ENCODE measurements around the gene PREB. TPM values are rescaled to one million over a fixed set of nuclear protein-coding genes. Genes with fewer than 3 reads are reported as not detected.

PREB gene
- total RNA-seq, 2 donors from 2014 or later: 42.7 to 72.1 TPM

GRCh38 chr2:27135478-27135955 is 1.1 kb upstream of the PREB start:
- intact Hi-C loops (cut with DNase I): no loop called here
- Histone ChIP-seq H3K27me3 (no peaks in the 10 kb centered on the region), H3K27ac (no peak overlapping the region), H3K9me3 (no peaks in the 10 kb centered on the region), H3K36me3 (no peaks in the 10 kb centered on the region), H3K4me3 (no peak overlapping the region), H3K9ac (ENCODE audit: low read depth in 2 of 2, low read length in 2 of 2) (no peak overlapping the region), H3K4me1 (no peaks in the 10 kb centered on the region)
- DNase-seq: no peak
- no peak for TF ChIP-seq CTCF (IDR thresholded peaks at IDR 0.05)

DNA sequence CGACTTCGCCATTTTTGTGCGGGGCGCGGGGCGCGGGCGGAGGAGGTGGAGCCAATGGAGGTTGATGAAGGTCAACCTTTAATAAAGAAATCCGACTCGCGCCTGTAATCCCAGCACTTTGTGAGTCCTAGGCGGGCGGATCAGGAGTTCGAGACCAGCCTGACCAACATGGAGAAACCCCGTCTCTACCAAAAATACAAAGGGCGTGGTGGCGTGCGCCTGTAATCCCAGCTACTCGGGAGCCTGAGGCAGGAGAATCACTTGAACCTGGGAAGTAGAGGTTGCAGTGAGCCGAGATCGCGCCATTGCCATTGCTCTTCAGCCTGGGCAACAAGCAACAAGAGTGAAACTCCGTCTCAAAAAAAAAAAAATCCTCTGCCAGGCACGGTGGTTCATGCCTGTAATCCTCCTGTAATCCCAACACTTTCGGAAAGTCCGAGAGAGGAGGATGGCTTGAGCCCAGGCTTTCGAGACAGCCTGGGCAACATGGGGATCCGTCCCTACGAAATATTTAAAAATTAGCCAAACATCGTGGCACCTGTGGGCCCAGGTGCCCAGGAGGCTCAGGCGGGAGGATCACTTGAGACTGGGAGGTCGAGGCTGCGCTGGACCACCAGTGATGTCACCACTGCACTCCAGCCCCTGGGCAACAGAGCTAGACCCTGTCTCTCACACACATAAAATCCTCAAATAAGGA is 493 bp upstream of the PREB start:
- H3K36me3 ChIP-seq: no peaks in the 10 kb centered on the region
- DNase-seq: no peak
- intact Hi-C loops (cut with DNase I): no loop called here
- H3K4me3 ChIP-seq: peak overlapping the region; percentile 94
- H3K27me3 ChIP-seq: no peaks in the 10 kb centered on the region
- H3K4me1 ChIP-seq: no peaks in the 10 kb centered on the region
- no peak overlapping the region for H3K27ac ChIP-seq
- H3K9me3 ChIP-seq: no peaks in the 10 kb centered on the region
- no peak overlapping the region for H3K9ac ChIP-seq (ENCODE audit: low read depth in 2 of 2, low read length in 2 of 2)
- no peak for TF ChIP-seq CTCF (IDR thresholded peaks at IDR 0.05)

- peak overlapping the region; percentile 91 to 99 for H3K9ac ChIP-seq (ENCODE audit: low read depth in 2 of 2, low read length in 2 of 2)
- no peaks in the 10 kb centered on the region for H3K27me3 ChIP-seq
- no peaks in the 10 kb centered on the region for H3K36me3 ChIP-seq
- no peak for TF ChIP-seq CTCF (IDR thresholded peaks at IDR 0.05)
- H3K4me1 ChIP-seq: no peaks in the 10 kb centered on the region
- no peak for DNase-seq
- H3K4me3 ChIP-seq: peak overlapping the region; percentile 94
- H3K9me3 ChIP-seq: no peaks in the 10 kb centered on the region
- intact Hi-C loops (cut with DNase I): no loop called here
- no peak overlapping the region for H3K27ac ChIP-seq
Measured at GRCh38 chr2:27133195-27133875, 1.1 kb downstream of the PREB start.

- Histone ChIP-seq H3K4me3 (no peak overlapping the region), H3K27ac (no peak overlapping the region), H3K9ac (ENCODE audit: low read depth in 2 of 2, low read length in 2 of 2) (no peak overlapping the region), H3K4me1 (no peaks in the 10 kb centered on the region), H3K36me3 (no peaks in the 10 kb centered on the region), H3K9me3 (no peaks in the 10 kb centered on the region), H3K27me3 (no peaks in the 10 kb centered on the region)
- TF ChIP-seq CTCF (IDR thresholded peaks at IDR 0.05): no peak
- no peak for DNase-seq
- intact Hi-C loops (cut with DNase I): no loop called here
Measured at GRCh38 chr2:27131429-27131828, 3.0 kb downstream of the PREB start.

DNA sequence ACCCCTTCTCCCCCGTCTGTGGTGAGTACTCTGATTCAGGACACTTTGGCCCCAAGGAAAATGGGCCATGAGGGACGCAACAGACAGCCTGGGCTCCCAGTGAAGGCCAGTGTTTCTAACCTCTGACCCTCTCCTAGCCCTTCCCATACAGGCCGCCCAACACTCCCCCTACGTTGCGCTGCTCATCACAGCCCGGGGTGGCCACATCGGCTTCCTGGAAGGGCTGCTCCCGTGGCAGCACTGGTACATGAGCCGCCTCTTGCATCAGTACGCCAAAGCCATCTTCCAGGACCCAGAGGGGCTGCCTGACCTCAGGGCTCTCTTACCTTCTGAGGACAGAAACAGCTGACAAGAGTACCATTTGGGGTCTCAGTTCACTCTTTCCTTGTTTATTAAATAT is 4.0 kb downstream of the PREB start:
- intact Hi-C loops (cut with DNase I): no loop called here
- Histone ChIP-seq H3K36me3 (no peaks in the 10 kb centered on the region), H3K4me3 (no peak overlapping the region), H3K27ac (no peak overlapping the region), H3K4me1 (no peaks in the 10 kb centered on the region), H3K9me3 (no peaks in the 10 kb centered on the region), H3K9ac (ENCODE audit: low read depth in 2 of 2, low read length in 2 of 2) (no peak overlapping the region), H3K27me3 (no peaks in the 10 kb centered on the region)
- no peak for TF ChIP-seq CTCF (IDR thresholded peaks at IDR 0.05)
- no peak for DNase-seq

All from colonic mucosa (tissue), 4 donors.